C4-2B (cell line): ENCODE data around the gene COA1.

ENCODE experiments used
- H3K27ac ChIP-seq: fragments of 450-650 bp; 2 replicates; pipeline ENCODE4 v1.5.1; 2017
- CTCF ChIP-seq: fragments of 450-650 bp; conservative IDR thresholded peaks from 2 replicates; pipeline ENCODE4 v1.5.1; 2017; ENCODE audit warnings: mild to moderate bottlenecking
- ZFX ChIP-seq: fragments of 450-650 bp; IDR thresholded peaks from 2 replicates; pipeline ENCODE4 v1.6.1; 2017

The COA1 gene

DNA sequence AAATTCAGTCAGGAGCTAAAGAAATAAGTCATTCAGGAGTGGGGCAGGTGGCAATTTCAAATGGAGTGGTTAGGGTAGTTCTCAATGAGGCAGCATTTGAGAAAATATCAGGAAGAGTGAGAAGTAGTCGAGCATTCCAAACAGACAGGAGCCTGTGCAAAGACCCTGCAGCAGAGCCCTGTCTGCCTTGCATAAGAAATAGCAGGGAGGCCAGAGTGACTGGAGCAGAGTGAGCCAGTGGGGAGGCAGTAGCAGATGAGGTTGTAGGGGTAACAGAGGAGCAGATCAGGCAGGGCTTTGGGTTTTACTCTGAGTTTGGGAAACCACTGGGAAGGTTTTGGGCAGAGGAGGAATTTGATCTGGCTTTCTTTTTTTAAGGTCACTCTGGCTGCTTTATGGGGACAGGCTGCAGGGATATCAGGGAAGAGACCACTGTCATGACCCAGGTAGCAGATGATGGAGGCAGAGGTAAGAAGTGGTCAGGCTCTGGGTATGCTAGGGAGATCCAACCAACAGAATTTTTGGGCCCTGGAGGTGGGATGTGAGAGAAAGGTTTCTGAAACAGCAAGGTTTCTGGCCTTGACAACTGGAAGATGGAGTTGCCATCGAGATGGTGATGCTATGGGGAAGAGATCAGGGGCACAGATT lies 27.9 kb upstream of the COA1 start:
- no peak for TF ChIP-seq ZFX
- no peak for TF ChIP-seq CTCF
- no peak overlapping the region for H3K27ac ChIP-seq

DNA sequence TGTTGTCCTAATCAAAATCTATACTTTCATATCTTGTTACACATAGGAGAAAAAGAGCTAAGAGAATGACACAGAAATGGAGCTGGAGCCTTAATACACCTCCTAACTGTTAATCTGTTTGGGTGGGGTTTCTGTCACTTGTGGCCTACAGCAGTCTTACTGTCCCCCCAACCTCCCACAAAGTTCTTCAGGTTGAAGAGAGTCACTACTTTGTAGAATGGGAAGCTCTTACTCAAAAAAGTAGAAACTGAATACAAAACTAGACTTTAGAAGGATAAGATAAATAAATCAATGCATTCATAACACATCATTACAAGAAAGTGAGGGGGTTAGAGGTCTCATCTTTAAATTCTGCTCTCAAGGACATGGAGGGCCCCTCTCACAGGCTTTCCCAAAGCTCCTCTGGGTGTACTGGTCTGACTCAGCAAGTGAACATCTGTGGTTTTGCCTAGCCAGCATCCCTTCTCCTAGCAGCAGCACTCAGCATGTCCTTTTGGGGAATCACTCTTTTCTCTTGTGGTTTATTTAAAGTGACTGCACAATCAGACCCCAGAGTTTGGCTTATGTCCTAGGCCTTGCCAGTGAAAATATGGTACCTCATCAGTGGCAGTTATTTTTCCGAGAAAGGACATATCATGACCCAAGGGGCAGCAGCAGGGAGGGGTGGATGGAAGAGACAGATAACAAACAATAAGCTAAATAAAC lies 27.2 kb upstream of the COA1 start:
- no peak overlapping the region for H3K27ac ChIP-seq
- TF ChIP-seq ZFX: no peak
- TF ChIP-seq CTCF: no peak

GRCh38 chr7:43754596-43754995 lies 25.3 kb upstream of the COA1 start:
- TF ChIP-seq CTCF: no peak
- TF ChIP-seq ZFX: no peak
- H3K27ac ChIP-seq: no peak overlapping the region

- no peak overlapping the region for H3K27ac ChIP-seq
- TF ChIP-seq ZFX (no peak), CTCF (no peak)
Measured at GRCh38 chr7:43753843-43754242, 24.5 kb upstream of the COA1 start.

DNA sequence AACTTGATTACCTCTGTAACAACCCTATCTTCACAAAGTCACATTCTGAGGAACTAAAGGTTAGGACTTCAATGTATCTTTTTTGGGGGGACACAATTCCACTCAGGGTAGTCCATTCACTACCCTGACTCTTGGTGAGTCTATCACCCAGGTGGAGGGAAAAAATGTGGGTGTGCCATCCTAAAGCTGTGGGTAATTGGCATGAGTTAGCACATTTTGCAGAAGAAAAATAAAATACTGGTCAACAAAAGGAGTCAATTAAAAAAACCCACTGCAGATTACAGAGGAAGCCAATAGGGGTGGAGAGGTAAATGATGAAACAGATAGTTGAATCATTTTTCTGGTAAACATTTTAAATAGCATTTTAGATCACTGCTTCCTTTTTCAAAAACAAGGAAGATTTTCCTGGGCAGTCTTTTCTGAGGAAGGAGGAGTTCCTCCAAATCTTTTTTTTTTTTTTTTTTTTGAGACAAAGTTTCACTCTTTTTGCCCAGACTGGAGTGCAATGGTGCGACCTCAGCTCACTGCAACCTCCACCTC lies 24.0 kb upstream of the COA1 start:
- TF ChIP-seq ZFX (no peak), CTCF (no peak)
- H3K27ac ChIP-seq: no peak overlapping the region

- no peak overlapping the region for H3K27ac ChIP-seq
Measured at GRCh38 chr7:43752411-43752810, 23.1 kb upstream of the COA1 start.

More at GRCh38 chr7:43752411-43752810, 23.1 kb upstream of the COA1 start:
- TF ChIP-seq CTCF: no peak
- TF ChIP-seq ZFX: no peak
